Measurements from ENCODE around the gene POLD1.
"Not testable (repeated sequence)": the region's sequence is repeated elsewhere in the genome, so short reads cannot be mapped to it uniquely, and the experiment has no call there.

POLD1 gene

GRCh38 chr19:50439130-50439529 is 55.0 kb downstream of the POLD1 start:
- not testable (repeated sequence) for DNase-seq

GRCh38 chr19:50444059-50444458 is 59.9 kb downstream of the POLD1 start:
- DNase-seq: no peak

GRCh38 chr19:50447053-50447452 is 62.9 kb downstream of the POLD1 start:
- DNase-seq: no peak

GRCh38 chr19:50447750-50448149 is 63.6 kb downstream of the POLD1 start:
- no peak for DNase-seq

GRCh38 chr19:50449236-50449899 is 65.2 kb downstream of the POLD1 start:
- no peak for DNase-seq

GRCh38 chr19:50450369-50451222 is 66.4 kb downstream of the POLD1 start:
- no peak for DNase-seq

GRCh38 chr19:50451223-50451534 is 67.0 kb downstream of the POLD1 start:
- no peak for DNase-seq

- no peak for DNase-seq
Observed at GRCh38 chr19:50453243-50453642, 69.1 kb downstream of the POLD1 start.

- no peak for DNase-seq
Observed at GRCh38 chr19:50455992-50456391, 71.8 kb downstream of the POLD1 start.

- DNase-seq: no peak
Observed at GRCh38 chr19:50457300-50457699, 73.2 kb downstream of the POLD1 start.

GRCh38 chr19:50458396-50459066 is 74.4 kb downstream of the POLD1 start:
- no peak for DNase-seq

GRCh38 chr19:50459067-50459456 is 74.9 kb downstream of the POLD1 start:
- DNase-seq: no peak

GRCh38 chr19:50459638-50460037 is 75.5 kb downstream of the POLD1 start:
- DNase-seq: no peak

GRCh38 chr19:50460161-50460765 is 76.1 kb downstream of the POLD1 start:
- no peak for DNase-seq

GRCh38 chr19:50461066-50461875 is 77.1 kb downstream of the POLD1 start:
- DNase-seq: peak; percentile 75

GRCh38 chr19:50462970-50463369 is 78.8 kb downstream of the POLD1 start:
- DNase-seq: no peak

GRCh38 chr19:50464348-50464747 is 80.2 kb downstream of the POLD1 start:
- DNase-seq: no peak

GRCh38 chr19:50465000-50465399 is 80.9 kb downstream of the POLD1 start:
- DNase-seq: no peak

- DNase-seq: no peak
Observed at GRCh38 chr19:50465986-50466705, 82.0 kb downstream of the POLD1 start.

GRCh38 chr19:50466706-50467039 is 82.5 kb downstream of the POLD1 start:
- no peak for DNase-seq

- no peak for DNase-seq
Observed at GRCh38 chr19:50467566-50467965, 83.4 kb downstream of the POLD1 start.
